DND-41 (cell line): ENCODE measurements around the gene JAGN1.
"Not testable (repeated sequence)": the region's sequence is repeated elsewhere in the genome, so short reads cannot be mapped to it uniquely, and the experiment has no call there.

ENCODE experiments used
- CTCF ChIP-seq: IDR thresholded peaks from 2 replicates; pipeline ENCODE4 v1.5.1; 2012; ENCODE audit warnings: borderline replicate concordance, low read length, moderate library complexity, mild to moderate bottlenecking; ENCODE audit not compliant: poor library complexity, severe bottlenecking; ENCODE audit errors: extremely low read depth
- EZH2 ChIP-seq: IDR thresholded peaks from 3 replicates; pipeline ENCODE4 v1.6.1; 2012; ENCODE audit warnings: borderline replicate concordance, low read depth, mild to moderate bottlenecking, moderate library complexity, low read length, inconsistent platforms; ENCODE audit not compliant: severe bottlenecking

GRCh38 chr3:9854291-9854940, 36.0 kb upstream of the JAGN1 start:
- TF ChIP-seq CTCF, EZH2: not testable (repeated sequence)
